Fibroblast of skin of back (primary cell): ENCODE measurements around the gene PARD3B.

Experiments used
- DNase-seq: peaks from one replicate; pipeline ENCODE4 v3.0.0-alpha.2; 2013

PARD3B gene

DNA sequence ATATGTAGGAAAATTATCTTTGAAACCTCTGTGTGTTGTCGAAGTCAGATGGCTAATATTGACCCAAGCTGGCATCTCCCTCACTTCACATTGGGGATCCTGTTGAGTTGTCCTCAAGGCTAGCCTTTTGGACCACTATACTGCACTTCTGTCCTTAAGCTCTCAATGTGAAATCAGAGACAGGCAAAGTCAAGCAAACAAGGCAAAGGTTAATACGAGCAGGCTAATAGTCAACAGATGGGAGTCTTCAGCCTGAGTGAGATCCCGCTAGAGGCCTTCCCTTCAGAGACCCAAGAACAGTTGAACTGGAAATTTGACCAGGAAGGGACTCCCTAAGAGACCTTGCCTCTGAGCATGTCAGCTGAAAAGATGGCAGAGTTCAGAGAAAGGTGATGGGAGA, 475.4 kb downstream of the PARD3B start:
- DNase-seq, result no peak

DNA sequence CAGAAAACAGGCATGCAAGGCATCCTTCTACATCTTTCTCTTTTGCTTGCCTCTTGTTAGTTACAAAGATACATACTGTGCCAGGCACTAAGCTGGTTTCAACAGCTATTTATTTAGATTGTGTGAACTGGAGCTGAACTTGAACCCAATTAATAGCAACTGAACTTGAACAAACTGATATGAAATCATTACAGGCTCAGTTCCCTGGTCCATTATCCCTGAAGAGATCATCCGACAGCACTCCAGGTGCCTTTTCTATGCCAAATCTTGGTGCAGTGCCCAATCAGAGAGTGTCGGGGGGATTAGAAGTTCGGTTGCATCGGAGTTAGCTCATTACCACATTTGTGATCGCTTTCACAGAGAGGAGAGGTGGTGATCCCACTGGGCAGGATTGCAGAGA, 477.6 kb downstream of the PARD3B start:
- no peak for DNase-seq

DNA sequence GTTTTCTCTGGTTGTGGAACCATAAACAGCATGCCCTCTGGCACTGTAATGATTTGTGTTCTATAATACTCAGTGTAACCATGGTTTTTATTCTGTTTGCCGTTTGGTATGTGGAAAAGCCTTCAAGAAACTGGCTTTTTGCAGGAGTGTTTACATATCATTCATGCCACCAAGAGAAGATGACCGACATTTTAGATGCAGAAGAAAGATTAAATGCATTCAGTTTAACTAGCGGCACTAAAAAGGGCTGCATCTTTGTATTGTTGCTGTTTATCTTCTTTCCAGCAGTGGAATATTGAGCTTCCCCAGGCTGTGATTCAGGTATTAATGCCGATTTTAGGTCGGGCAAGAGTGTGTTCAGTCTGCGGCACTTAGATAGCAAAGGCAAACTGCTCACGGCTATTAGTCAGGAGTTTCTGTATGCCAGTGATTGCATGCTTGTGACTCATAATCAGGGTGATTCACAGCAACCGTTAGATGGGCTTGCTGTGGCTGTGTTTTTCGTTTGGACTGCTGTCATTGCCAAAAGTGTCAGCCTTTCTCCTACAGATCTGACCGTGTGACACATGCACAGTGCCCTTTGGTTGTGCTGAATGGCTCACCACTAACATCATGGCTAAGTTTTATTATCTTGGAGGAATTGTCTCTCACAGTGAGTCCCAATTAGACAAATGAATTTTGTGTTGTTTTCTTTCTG, 479.7 kb downstream of the PARD3B start:
- peak; percentile 98 for DNase-seq

DNA sequence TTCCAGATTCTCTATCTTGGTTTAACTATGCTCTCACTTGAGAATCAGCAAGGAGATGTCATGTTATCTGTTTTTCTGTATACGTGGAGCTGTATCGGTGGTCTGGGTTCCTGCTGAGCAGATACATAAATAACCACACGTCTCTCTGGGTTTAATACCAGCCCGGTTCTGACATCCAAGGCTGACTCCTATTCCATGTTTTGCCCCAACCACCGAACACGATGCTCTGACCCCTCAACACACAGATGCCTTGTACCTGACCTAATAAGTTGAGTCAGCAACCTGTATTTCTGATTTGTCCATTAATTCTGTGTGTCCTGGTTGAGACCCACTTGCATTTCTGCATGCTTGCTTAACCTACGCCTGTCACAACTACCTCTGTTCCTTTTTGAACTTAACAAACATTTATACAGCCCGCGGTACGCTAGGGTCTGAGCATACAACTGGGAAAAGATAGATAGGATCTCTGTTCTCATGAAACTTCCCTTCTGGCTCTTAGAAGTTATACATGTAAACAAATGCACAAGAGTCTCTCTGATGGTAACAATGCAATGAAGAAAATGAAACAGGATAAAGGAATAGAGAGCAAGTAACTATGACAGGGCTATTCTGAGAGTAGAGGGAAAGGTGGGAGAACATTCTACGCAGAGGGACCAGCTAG, 480.4 kb downstream of the PARD3B start:
- no peak for DNase-seq

DNA sequence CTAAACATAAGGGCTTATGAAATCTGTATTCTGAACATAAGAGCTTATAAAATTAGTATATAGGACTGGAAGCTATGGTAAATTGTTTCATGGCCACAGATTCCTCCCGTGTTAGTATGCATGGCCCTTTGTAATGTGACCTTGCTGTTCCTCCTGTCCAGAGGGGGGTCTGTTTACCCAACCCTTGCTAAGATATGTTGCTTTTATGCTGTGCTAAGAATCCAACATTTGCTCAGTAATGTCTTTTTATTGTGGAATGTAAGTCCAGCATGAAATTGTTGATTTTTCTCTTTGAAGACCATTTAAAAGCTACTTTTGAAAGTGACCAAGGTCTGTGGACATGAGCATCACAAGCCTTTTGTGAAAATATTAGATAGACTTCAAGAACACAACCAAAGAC, 485.4 kb downstream of the PARD3B start:
- DNase-seq, result peak; percentile 8

DNA sequence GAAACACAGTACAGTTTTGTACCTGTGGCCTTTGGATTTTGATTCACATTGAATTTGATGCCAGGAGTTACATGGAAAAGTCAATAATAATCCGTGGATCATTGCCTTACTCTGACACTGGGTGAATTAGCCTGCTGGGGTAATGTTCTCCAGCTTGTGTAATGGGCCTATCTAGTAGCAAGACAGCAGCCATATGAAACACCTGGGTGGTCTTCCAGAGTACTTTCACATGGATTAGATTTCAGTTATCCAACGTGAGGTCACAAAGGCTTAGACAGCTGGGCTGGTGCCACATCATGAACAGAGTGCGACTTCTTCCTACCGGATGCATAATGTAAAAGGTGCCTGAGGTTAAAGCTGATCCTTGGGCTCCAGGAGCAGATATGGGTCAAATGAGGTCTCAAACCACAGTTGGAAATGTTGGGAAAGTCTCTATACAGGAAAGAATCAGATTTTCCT, 486.8 kb downstream of the PARD3B start:
- DNase-seq, result no peak

DNA sequence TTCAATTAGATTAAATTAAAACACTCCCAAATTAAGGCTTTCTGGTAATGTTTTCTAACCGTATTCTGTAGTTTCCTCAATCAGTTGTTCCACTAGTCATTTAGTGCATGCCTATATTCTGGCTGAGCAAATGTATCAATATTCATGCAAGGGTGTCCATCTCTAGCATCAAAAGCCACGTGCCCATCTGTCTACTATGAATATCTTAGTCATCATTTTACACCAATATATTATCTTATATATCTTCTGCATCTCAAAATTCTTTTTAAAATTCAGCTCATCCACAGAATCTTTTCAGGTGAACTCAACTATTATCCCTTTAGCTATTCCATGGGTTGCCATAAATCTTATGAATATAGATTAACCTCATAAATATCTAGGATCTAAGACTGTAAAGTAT, 488.2 kb downstream of the PARD3B start:
- no peak for DNase-seq

DNA sequence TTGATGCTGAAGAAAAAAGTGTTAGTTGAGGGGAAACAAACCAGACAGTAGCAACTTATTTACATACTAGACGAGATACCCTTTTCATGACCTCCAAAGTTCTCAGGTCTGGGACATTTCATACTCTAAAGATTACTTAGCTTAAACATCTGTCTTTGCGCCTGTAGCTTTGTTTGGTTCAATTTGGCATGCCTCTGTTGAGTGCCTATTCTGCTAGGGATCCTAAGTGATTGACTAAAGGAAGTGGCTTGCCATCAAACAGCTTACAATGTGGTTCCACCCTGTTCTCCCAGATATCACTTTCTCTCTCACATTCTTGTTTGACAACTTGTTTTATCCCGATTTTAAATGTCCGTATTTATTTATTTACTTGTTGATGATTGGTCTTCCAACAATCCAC, 488.8 kb downstream of the PARD3B start:
- DNase-seq, result no peak

DNA sequence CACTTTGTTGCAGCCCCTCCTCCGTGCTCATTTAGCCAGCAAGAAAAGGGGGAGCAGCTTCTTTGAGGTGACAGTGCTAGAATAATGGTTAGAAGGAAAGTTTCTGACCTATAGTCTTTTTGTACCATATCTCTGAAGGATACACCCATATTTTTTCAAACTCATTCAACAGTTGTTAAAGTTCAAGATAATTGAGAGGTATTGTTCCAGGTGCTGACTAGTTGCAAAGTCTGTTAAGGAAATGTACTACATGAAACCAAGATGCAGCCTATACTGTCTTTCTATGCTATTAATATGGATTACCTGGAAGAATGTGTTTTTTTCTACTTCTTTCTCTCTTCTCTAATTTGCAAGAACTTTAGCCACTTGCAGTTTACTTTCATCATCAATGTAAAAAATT, 495.0 kb downstream of the PARD3B start:
- DNase-seq, result no peak

DNA sequence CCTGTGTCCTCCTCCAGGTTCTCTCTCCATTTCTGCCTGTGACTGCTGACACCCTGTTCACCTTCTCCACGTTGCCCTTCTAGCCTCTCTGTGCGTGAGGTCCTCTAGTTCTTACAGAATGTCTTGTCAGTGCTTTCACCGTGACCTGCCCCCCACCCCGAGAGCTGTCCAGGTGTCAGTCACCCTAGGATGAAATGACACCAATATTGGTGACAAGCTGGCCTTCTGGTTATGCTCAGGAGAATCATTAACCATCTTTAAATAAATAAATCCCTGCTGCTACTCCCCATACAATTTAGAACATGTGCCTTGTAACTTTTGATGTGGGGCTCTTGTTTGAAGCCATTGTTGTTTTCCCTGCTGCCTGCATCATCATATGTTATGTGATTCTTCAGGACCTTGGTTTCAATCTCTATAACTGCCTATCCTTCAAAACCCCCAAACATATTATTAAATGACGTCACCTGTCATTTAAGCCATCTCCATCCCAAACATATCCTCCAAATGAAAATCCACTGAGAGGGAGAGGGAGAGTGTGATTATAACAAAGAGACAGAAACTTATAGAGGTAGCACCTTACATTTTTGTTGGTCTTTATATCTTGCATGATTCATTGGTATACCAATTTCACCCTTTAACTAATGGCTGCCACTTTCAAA, 496.3 kb downstream of the PARD3B start:
- no peak for DNase-seq

DNA sequence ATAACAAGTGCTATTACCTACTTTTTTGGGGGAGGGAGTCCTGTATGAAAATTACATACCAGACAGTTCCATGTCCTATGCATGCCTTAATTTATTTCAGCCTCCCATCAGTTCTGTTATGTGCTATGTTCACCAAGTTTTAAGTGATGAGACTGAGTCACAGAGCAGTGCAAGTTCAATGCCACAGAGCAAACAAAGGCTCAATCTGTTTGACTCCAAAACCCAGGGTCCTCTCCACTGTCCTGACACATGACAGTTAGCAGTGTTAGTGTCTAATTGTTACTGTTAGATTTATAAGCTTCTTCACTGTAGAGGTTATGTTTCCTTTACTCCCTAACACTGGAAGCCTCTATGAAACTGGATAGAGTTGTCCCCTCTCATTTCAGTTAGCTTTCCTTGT, 498.0 kb downstream of the PARD3B start:
- DNase-seq, result no peak

DNA sequence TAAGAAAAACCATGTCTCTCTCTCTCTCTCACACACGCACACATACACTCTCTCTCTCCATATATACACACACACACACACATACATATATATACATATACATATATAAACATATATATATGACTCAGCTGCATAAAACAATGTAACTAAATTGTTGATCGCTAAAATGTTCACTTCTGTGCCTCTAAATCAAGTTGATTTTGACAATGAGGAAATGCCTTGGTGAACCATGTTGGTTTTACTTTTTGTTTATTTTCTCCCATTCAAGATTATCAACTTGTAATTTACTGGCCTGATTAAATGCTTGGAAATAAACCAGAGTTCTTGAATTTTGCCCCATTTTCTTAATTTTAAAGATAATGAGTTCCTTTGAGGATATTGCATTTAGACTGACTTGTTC, 500.4 kb downstream of the PARD3B start:
- DNase-seq, result no peak

DNA sequence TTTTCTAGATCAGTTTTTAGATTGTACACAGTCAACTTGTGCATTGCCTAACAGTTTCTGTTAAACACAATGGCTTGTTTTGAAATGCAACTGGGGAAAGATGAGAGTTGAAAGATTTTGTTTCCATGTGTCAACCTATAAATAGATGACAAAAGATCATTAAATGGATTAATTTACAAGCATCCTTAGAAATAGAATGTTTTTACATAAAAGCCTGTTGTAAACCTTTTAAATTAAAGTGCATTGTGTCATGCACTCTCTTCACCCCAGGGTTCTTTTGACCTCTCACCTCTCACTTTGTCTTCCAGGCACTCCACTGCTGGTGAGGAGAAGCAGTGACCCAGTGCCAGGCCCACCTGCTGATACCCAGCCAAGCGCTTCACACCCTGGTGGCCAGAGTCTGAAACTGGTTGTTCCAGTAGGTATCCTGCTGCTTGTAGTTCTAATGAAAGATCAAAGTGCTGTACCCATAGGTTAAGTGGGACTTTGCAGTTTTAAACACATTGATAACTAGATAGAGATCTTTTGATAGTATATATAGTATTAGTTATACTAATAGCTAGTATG, 502.1 kb downstream of the PARD3B start:
- DNase-seq, result no peak

DNA sequence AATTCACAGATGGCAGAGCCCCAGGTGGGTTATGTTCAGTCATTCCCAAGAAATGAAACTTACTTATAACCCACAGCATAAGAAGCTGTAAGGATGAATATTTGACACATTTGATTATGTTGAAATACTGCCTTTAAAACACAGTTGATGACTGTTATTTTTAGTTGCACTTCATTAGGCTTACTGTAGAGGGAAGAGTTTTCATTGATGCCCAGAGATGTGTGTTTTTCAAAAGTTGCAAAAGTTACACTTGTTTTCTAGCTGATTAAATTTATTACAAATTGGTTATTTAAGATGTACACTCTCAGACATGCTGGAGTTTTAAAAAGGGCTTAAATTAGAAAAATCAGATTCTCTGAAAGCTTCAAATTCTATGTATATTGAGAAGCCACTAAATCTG, 506.1 kb downstream of the PARD3B start:
- DNase-seq, result no peak

DNA sequence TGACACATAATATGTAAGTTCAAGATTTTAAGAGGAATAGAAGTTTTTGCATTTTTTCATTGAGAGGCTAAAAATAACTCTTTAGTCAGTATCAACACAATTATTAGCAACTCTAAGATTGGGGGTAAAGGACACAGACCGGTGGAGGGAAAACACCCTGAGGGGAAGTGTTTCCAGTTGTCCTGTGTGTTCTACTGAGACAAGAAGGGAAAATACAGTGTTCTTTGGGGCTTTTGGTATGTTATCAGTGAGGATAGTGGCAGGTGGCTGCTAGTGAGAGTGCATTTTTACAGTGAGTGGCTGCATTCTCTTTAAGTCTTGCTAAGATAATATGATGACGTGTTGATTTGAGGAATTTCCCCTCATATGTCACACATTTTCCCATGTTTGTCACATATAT, 507.5 kb downstream of the PARD3B start:
- no peak for DNase-seq

DNA sequence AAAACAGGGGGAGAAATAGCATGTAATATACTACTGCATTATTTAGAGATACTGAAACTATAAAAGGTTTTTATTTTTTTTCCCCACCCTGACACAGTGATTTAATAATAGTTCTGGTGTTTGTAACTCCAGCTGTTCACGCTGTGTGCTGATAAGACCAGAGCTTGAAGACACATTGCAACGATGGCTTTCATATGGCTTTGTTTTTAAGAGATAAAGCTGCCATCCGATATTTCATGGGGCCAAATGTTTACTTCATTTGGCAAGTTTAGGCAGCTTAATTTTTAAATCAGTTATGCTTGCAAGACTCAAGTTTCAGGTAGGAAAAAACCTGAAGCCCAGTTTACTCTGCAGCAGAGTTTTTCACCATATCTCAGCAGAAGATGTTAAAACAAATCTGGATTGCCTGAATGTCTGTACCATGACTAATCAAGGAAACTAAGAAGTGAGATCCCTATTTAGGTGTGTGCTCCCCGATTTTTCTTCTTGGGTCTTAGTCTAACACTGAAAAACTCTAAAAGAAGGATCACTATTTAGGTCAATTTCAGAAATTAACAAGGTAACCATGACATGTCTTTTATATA, 508.6 kb downstream of the PARD3B start:
- no peak for DNase-seq

DNA sequence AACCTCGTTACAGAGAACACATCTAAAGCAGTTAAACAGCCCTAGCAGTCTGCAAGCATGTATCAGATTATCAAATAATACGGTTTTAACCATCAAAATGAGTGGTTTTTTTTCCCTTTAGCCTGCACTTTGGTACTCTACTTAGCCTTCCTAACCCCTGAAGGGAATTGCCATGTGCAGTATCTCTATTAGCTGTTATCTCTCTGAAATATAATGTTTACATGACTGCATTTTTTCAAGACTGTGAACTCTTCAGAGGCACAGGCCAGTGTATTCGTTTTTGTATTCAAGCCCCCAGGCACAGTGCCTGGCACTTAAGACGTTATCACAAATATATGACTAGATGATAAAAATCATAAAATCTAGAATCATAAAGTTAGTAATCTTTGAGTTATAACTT, 509.5 kb downstream of the PARD3B start:
- DNase-seq, result no peak

DNA sequence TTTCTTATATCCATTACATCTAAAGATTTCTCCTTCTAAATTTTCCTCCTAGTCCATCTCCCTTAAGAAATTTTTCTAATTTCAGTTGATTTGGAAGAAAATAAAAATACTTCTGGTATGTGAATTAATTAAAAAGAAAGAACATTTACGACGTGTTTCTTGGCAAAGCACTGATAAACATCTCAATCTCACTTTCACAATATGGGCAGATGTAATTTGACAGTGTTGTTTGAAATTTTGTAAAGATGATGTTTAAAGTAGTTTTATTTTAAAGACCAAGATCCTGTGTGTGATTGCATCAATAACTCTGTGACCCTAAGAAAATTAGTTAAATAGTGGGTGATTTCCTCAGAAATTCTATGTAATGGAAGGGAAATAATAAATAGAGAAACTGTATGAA, 510.0 kb downstream of the PARD3B start:
- DNase-seq, result no peak

DNA sequence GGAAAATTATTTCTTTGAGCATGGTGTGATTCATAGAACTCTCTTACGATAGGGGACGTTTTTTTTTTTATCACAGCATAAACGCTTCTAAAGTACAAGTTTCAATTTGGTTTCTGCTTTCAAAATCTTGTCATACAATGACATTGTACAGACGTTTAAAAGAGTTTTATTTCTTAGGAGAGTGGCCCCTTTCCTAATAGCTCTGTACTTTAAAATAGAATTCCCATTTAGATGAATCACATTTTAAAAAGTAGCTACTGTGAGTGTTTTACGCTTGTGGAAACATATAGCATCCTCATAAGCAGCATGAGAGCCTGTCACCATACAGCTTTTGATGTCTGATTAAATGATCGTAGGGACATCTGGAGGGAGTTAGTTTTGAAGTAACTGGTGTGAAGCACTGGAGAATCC, 510.9 kb downstream of the PARD3B start:
- DNase-seq, result peak; percentile 30

DNA sequence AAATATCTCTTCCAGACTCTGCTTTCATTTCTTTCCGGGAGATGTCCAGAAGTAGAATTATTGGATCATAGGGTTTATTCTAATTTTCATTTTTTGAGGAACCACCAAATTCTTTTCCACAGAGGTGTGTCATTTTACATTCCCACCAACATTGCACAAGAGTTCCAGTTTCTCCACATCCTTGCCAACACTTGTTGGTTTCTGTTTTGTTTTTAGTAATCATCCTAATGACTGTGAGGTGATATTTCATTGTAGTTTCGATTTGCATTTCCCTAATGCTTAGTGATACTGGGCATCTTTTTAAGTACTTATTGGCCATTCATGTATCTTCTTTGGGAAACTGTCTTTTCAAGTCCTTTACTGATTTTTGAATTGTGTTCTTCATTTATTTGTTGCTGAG, 513.1 kb downstream of the PARD3B start:
- no peak for DNase-seq

DNA sequence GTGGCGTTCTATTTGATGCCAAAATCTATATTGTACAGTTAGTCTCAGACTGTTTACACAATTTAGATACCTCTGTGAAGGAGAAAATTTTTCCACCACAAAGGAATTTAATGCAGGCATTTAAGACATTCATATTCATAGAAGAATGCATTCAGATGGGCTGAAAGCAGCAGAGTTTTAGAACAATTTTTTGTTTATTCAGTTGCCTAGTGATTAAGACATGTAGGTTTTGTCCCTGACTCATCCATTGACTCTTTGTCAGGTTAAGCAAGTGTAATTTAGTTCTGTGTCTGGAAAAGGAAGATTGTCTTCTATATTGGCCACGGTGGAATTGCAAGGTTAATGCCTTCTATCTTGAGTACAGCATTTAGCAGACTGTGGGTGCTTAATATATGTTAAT, 515.0 kb downstream of the PARD3B start:
- DNase-seq, result peak; percentile 90

DNA sequence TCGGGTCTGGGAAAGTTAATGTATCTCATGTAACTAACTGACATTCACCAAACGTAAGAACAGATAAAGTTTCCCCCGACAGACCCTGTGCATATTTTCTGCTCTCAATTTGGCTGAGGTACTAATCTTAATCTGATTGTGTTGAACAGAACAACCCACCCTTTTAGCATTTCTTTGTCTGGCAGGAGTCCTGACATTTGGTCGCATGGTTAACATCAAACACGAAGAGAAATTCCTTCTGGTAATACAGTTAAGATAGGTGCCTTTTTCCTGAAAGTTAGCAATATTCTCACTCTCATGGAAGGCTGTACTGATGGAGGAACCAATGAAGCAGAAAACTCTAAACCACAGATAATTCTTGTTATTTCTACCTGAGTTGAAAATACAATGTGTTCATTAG, 520.8 kb downstream of the PARD3B start:
- DNase-seq, result no peak

DNA sequence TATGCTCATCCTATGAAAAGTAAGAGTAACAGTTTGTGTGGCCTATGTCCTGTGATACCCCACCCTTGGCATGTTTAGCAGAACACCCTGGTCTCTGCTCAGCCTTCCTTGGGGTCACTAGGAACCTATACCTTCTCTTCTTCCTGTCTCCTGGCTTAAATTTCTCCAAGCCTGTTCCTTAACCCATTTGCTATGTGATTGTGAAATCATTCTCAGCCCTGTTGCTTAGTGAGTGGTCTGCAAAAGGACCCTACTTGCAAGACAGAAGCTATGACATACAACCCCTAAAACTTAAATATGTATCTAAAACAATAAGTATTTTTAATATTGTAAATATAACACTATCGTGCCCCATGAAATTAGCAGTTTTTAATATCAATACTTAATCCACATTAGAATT, 524.7 kb downstream of the PARD3B start:
- DNase-seq, result no peak
